Epithelial cell of esophagus (primary cell): ENCODE measurements around the gene FBXW9.
"Not testable (repeated sequence)": the region's sequence is repeated elsewhere in the genome, so short reads cannot be mapped to it uniquely, and the experiment has no call there.

Experiments
- DNase-seq: peaks from one replicate; pipeline ENCODE4 v3.0.0; 2010; ENCODE audit warnings: low read depth
- H3K4me3 ChIP-seq: 2 replicates; pipeline ENCODE4 v1.5.1; 2011; ENCODE audit warnings: mild to moderate bottlenecking, low read length, control low read depth
- CTCF ChIP-seq: IDR thresholded peaks from 2 replicates; pipeline ENCODE4 v1.5.1; 2011; ENCODE audit warnings: low read depth, mild to moderate bottlenecking, low read length, control low read depth, inconsistent platforms; ENCODE audit not compliant: insufficient read depth; ENCODE audit errors: missing control alignments

The FBXW9 gene

GRCh38 chr19:12689581-12690216 is 6.7 kb downstream of the FBXW9 start:
- no peak overlapping the region for H3K4me3 ChIP-seq
- TF ChIP-seq CTCF: no peak
- DNase-seq: no peak

GRCh38 chr19:12689012-12689411 is 7.4 kb downstream of the FBXW9 start:
- no peak overlapping the region for H3K4me3 ChIP-seq
- no peak for DNase-seq
- no peak for TF ChIP-seq CTCF

- TF ChIP-seq CTCF: no peak
- DNase-seq: no peak
- no peak within 1 kb of the TSS for H3K4me3 ChIP-seq
Measured at GRCh38 chr19:12687496-12688196, 8.8 kb downstream of the FBXW9 start, which contains the start of gene GNG14. GNG14 (plus strand) TSS chr19:12687998; CDS start chr19:12688049, 51 bp downstream.

GRCh38 chr19:12685831-12686230 is 10.6 kb downstream of the FBXW9 start:
- TF ChIP-seq CTCF: no peak
- no peak overlapping the region for H3K4me3 ChIP-seq
- no peak for DNase-seq

GRCh38 chr19:12681074-12681987 is 15.1 kb downstream of the FBXW9 start, which contains the start of gene DHPS:
DHPS (minus strand) TSS chr19:12681880; CDS start chr19:12681766, 114 bp downstream.
- TF ChIP-seq CTCF: no peak
- H3K4me3 ChIP-seq: peak within 1 kb of the TSS; percentile 97
- DNase-seq: peak; percentile 98

GRCh38 chr19:12680034-12680433 is 16.4 kb downstream of the FBXW9 start:
- no peak for DNase-seq
- H3K4me3 ChIP-seq: no peak overlapping the region
- TF ChIP-seq CTCF: no peak

GRCh38 chr19:12678039-12678438 is 18.4 kb downstream of the FBXW9 start:
- DNase-seq, H3K4me3 ChIP-seq: not testable (repeated sequence)
